K562 (cell line): ENCODE measurements around the gene BBC3. TPM values are rescaled to one million over a fixed set of nuclear protein-coding genes. Genes with fewer than 3 reads are reported as not detected.

Experiments
- ATAC-seq: fragments of 200-7000 bp; cut with Tn5 transposase; 3 replicates; pipeline ENCODE4 v1.9.1; 2020; ENCODE audit warnings: moderate library complexity
- BruUV-seq: library from RNA; stranded (reverse); fragments of 400-500 nt; replicated peaks from 2 replicates; lab custom pipeline; 2021; lab: Mats Ljungman, UMichigan
- CTCF ChIA-PET: fragments of 300-600 bp; formaldehyde crosslinking; extraction: SDS; loops from one replicate; lab custom pipeline; 2021; ENCODE audit warnings: low intra/inter-chr PET ratio; lab: Yijun Ruan, JAX
- POLR2A ChIA-PET: fragments of 300-600, 350-650 bp; sonication (Branson Sonifier 250); formaldehyde crosslinking; extraction: SDS; loops from one replicate; lab custom pipeline; 2021; ENCODE audit warnings: antibody characterized with exemption, inconsistent platforms; lab: Yijun Ruan, JAX
- DNase-seq, 4 experiments: peaks; one replicate each; pipeline versions ENCODE4 v3.0.0 to v3.0.0-alpha.2; 2011 to 2018; ENCODE audit warnings: low spot score in 3 of 4, mixed read lengths in 3 of 4; ENCODE audit errors: extremely low read depth in 1 of 4
- FAIRE-seq: peaks from 2 replicates; lab custom pipeline; 2011; peaks lifted over from hg19 to GRCh38; lab: Jason Lieb, UNC
- H2AFZ ChIP-seq: 2 replicates; pipeline ENCODE4 v1.6.0; 2011; ENCODE audit warnings: low read depth, low read length, control low read depth, inconsistent platforms
- H3K27ac ChIP-seq: fragments of 200-600 bp; 3 replicates; pipeline ENCODE4 v1.8.0; 2011; ENCODE audit warnings: low read depth, mild to moderate bottlenecking, control low read depth, inconsistent platforms, low read length, moderate library complexity, mixed read lengths; ENCODE audit errors: extremely low read depth
- H3K27me3 ChIP-seq, 2 experiments: fragments of 300-600 bp in 1 of 2; 2 replicates in 1 of 2; 3 replicates in 1 of 2; pipeline versions ENCODE4 v1.6.0 to v1.8.0; 2011; ENCODE audit warnings: inconsistent platforms in 2 of 2, low read length in 2 of 2, mild to moderate bottlenecking in 1 of 2, mixed read lengths in 1 of 2, moderate library complexity in 1 of 2; ENCODE audit not compliant: control insufficient read depth in 2 of 2, insufficient read depth in 2 of 2
- H3K36me3 ChIP-seq: fragments of 300-600 bp; 3 replicates; pipeline ENCODE4 v1.8.0; 2011; ENCODE audit warnings: mild to moderate bottlenecking, low read length, inconsistent platforms; ENCODE audit not compliant: control insufficient read depth, insufficient read depth
- H3K4me1 ChIP-seq, 2 experiments: fragments of 200-600 bp in 1 of 2; replicated peaks in 1 of 2; 2 replicates in 1 of 2; 3 replicates in 1 of 2; pipeline versions ENCODE4 v1.5.1 to v1.8.0; 2011; ENCODE audit warnings: inconsistent platforms in 2 of 2, low read length in 2 of 2, mild to moderate bottlenecking in 1 of 2, mixed read lengths in 1 of 2, moderate library complexity in 1 of 2; ENCODE audit not compliant: control insufficient read depth in 2 of 2, insufficient read depth in 2 of 2
- H3K4me2 ChIP-seq: 2 replicates; pipeline ENCODE4 v1.6.1; 2011; ENCODE audit warnings: low read length, control low read depth, inconsistent platforms, mixed read lengths; ENCODE audit not compliant: insufficient read depth
- H3K4me3 ChIP-seq: fragments of 200-600 bp; sonication (generic), shearing (Covaris generic); 2 replicates; pipeline ENCODE4 v1.5.1; 2016; ENCODE audit warnings: control low read depth, inconsistent platforms
- H3K79me2 ChIP-seq: fragments of 200-600 bp; 3 replicates; pipeline ENCODE4 v1.8.0; 2011; ENCODE audit warnings: low read length, inconsistent platforms; ENCODE audit not compliant: control insufficient read depth, insufficient read depth
- H3K9ac ChIP-seq, 2 experiments: 2 replicates each; pipeline versions ENCODE4 v1.6.0 to v1.6.1; 2011; ENCODE audit warnings: low read depth in 2 of 2, low read length in 2 of 2, control low read depth in 1 of 2, inconsistent platforms in 1 of 2, mild to moderate bottlenecking in 1 of 2, mixed read lengths in 1 of 2; ENCODE audit not compliant: insufficient read depth in 1 of 2
- H3K9me1 ChIP-seq: one replicate; pipeline ENCODE4 v1.6.0; 2011; ENCODE audit warnings: inconsistent platforms, mild to moderate bottlenecking, low read length, moderate library complexity; ENCODE audit not compliant: control insufficient read depth, insufficient read depth
- H3K9me3 ChIP-seq: replicated peaks from 2 replicates; pipeline ENCODE4 v1.5.1; 2011; ENCODE audit warnings: low read depth, low read length, inconsistent platforms; ENCODE audit not compliant: control insufficient read depth, insufficient read depth
- H4K20me1 ChIP-seq: replicated peaks from 2 replicates; pipeline ENCODE4 v1.6.1; 2011; ENCODE audit warnings: low read length, inconsistent platforms, mixed read lengths; ENCODE audit not compliant: control insufficient read depth, insufficient read depth
- BRCA1 ChIP-seq, 2 experiments: fragments of 450-650 bp in 1 of 2; sonication (generic) in 1 of 2; formaldehyde crosslinking in 1 of 2; IDR thresholded peaks; 2 replicates each; pipeline versions ENCODE4 v1.5.0 to v1.6.1; 2017 to 2020; ENCODE audit warnings: mild to moderate bottlenecking in 1 of 2, missing genetic modification reagents in 1 of 2
- FOXM1 ChIP-seq, 2 experiments: fragments of 450-650 bp in 1 of 2; sonication (generic) in 1 of 2; formaldehyde crosslinking in 1 of 2; IDR thresholded peaks; 2 replicates each; pipeline versions ENCODE4 v1.6.1 to v1.9.0; 2017 to 2022; ENCODE audit warnings: low read depth in 2 of 2, mild to moderate bottlenecking in 2 of 2, missing genetic modification reagents in 1 of 2, moderate library complexity in 1 of 2
- KLF10 ChIP-seq: fragments of 250-450 bp; sonication (Bioruptor Pico); IDR thresholded peaks from 2 replicates; pipeline ENCODE4 v1.6.1; 2021; ENCODE audit warnings: matching md5 sums
- PML ChIP-seq: IDR thresholded peaks from 2 replicates; pipeline ENCODE4 v1.6.1; 2012; ENCODE audit warnings: low read length, inconsistent platforms
- RBM15 ChIP-seq: fragments of 200-400 bp; formaldehyde crosslinking; IDR thresholded peaks from 2 replicates; pipeline ENCODE4 v1.6.1; 2018; ENCODE audit warnings: mild to moderate bottlenecking, low read length, moderate library complexity; ENCODE audit not compliant: insufficient read depth
- WGBS: fragments of 100-300 bp; shearing (Covaris generic); methylation state at CpG from one replicate; pipeline ENCODE4 v1.1.6; 2016; ENCODE audit warnings: low coverage, mixed read lengths; ENCODE audit not compliant: insufficient coverage; ENCODE audit errors: missing lambda C conversion rate; 5-methylcytosine and 5-hydroxymethylcytosine counted together
- in situ Hi-C: fragments of 300-500 bp; cut with MboI; formaldehyde crosslinking; loops from 4 replicates; pipeline ENCODE4 v1.15.0; 2018; ENCODE audit warnings: inconsistent platforms, mixed read lengths
- intact Hi-C: fragments of 100-400 bp; cut with micrococcal nuclease; formaldehyde crosslinking; loops from 2 replicates; pipeline ENCODE4 v1.14.2; 2022
- polyA plus RNA-seq, 8 experiments: library from polyadenylated mRNA; depleted of rRNA in 4 of 8; stranded (reverse) in 5 of 8; unstranded in 3 of 8; fragments of >200 nt; fragmentation: Nextera tagmentation in 2 of 8; fragmentation: Illumina TruSeq in 1 of 8; extraction: Ambion mirVana in 2 of 8; extraction: Trizol in 1 of 8; gene quantifications; 2 replicates each; pipeline versions ENCODE4 v1.2.1 to v1.2.3, GENCODE V29; 2011 to 2014; ENCODE audit warnings: inconsistent platforms in 1 of 8, missing spikeins in 1 of 8
- total RNA-seq, 7 experiments: library from RNA; depleted of rRNA in 6 of 7; stranded (reverse); fragments of >200 nt in 6 of 7; fragmentation: Illumina TruSeq in 2 of 7; extraction: Trizol in 2 of 7; gene quantifications; 2 replicates each; pipeline versions ENCODE4 v1.2.1 to v1.2.3, GENCODE V29; 2011 to 2021; ENCODE audit warnings: low replicate concordance in 1 of 7
- TF ChIP-seq, protein P1 (sequence below): sonication (generic); formaldehyde crosslinking; IDR thresholded peaks from 2 replicates; pipeline ENCODE4 v1.8.0; 2022; ENCODE audit warnings: mild to moderate bottlenecking, missing genetic modification reagents, borderline replicate concordance

Gene BBC3
- total and polyA plus RNA-seq, 9 of the 15 experiments (the other 6 are each of a cell fraction or from before 2014, with no cell fraction given), result 0.15 to 30.7 (median 4.8) TPM

DNA sequence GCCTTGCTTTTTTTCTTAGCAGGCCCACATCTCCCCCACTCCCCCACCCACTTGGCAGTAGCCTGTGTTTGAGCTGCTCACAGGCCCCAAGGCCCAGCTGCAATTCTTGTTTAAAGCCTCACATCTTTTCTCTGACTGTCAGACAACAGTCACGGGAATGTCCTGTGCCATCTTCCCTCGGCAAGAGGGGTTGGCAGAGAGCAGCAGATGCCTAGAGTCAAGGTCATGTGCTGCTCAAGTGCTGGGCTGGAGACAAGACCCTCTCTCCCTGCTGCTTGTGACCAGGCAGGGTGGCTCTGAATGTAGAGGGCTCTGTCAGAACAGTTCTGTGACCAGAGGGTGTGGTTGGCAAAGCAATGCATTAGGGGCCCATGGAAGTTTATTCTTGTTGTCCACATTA is 47.4 kb downstream of the BBC3 start:
- Histone ChIP-seq H3K79me2 (peaks cover 24% of the 10 kb centered on the region; the same call in 2 of the 3 replicates), H3K9me3 (no peaks in the 10 kb centered on the region), H3K27me3 (no peaks in the 10 kb centered on the region), H4K20me1 (no peaks in the 10 kb centered on the region), H3K4me3 (no peak overlapping the region), H3K4me2 (no peak overlapping the region), H3K9ac (peak overlapping the region in 1 of 2 experiments; percentile 78; a peak in 1 of 4 replicates), H3K9me1 (no peaks in the 10 kb centered on the region), H3K27ac (peak overlapping the region; percentile 43; the same call in 1 of the 3 replicates), H3K4me1 (peaks cover 9 to 10% of the 10 kb centered on the region in 2 experiments; a peak in 3 of 5 replicates), H2AFZ (no peak overlapping the region), H3K36me3 (peaks cover 86% of the 10 kb centered on the region)
- TF ChIP-seq PML (0 out of 2 replicates have a peak, but pooled peaks have one; percentile 1), KLF10 (CRISPR knock-in tag) (no peak), BRCA1 (IDR thresholded peaks at IDR 0.05) (no peak), BRCA1 (CRISPR knock-in tag; IDR thresholded peaks at IDR 0.05) (no peak), RBM15 (no peak), FOXM1 (IDR thresholded peaks at IDR 0.05; ENCODE audit: low read depth) (no peak), FOXM1 (CRISPR knock-in tag; IDR thresholded peaks at IDR 0.05; ENCODE audit: low read depth) (no peak)
- TF ChIP-seq, protein P1, sequence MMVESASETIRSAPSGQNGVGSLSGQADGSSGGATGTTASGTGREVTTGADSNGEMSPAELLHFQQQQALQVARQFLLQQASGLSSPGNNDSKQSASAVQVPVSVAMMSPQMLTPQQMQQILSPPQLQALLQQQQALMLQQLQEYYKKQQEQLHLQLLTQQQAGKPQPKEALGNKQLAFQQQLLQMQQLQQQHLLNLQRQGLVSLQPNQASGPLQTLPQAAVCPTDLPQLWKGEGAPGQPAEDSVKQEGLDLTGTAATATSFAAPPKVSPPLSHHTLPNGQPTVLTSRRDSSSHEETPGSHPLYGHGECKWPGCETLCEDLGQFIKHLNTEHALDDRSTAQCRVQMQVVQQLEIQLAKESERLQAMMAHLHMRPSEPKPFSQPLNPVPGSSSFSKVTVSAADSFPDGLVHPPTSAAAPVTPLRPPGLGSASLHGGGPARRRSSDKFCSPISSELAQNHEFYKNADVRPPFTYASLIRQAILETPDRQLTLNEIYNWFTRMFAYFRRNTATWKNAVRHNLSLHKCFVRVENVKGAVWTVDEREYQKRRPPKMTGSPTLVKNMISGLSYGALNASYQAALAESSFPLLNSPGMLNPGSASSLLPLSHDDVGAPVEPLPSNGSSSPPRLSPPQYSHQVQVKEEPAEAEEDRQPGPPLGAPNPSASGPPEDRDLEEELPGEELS (CRISPR knock-in tag), result no peak
- 90% methylated on average over 2 of the region's 2 CpGs for WGBS
- ChIA-PET POLR2A (interaction anchor here (1.3 kb wide), 1 partner anchor 33 kb away, joined by 3 read pairs; no protein-coding TSS in a partner anchor), CTCF (no interaction called here)
- intact Hi-C loops, result no loop called here
- no peak for DNase-seq
- BruUV-seq, result no TSS peak
- no peak for FAIRE-seq
- ATAC-seq, result no peak
- in situ Hi-C loops, result no loop called here
